Endodermal cell (in vitro differentiated cells): Measurements from ENCODE around the gene PABPN1L. TPM values are rescaled to one million over a fixed set of nuclear protein-coding genes. Genes with fewer than 3 reads are reported as not detected.
"Not testable (repeated sequence)": the region's sequence is repeated elsewhere in the genome, so short reads cannot be mapped to it uniquely, and the experiment has no call there.

Experiments used
- DNase-seq: peaks from one replicate; pipeline ENCODE4 v3.0.0-alpha.2; 2017
- H3K27ac ChIP-seq: 2 replicates; pipeline ENCODE4 v1.5.1; 2013; ENCODE audit warnings: mild to moderate bottlenecking, low read depth, low read length, moderate library complexity
- H3K27me3 ChIP-seq: 2 replicates; pipeline ENCODE4 v1.6.1; 2013; ENCODE audit warnings: mild to moderate bottlenecking, low read length, moderate library complexity; ENCODE audit not compliant: insufficient read depth, control insufficient read depth, poor library complexity, severe bottlenecking
- H3K36me3 ChIP-seq: 2 replicates; pipeline ENCODE4 v1.7.0; 2013; ENCODE audit warnings: mild to moderate bottlenecking, low read length, moderate library complexity; ENCODE audit not compliant: control insufficient read depth, insufficient read depth
- H3K4me1 ChIP-seq: one replicate; pipeline ENCODE4 v1.7.0; 2013; ENCODE audit warnings: low read length; ENCODE audit not compliant: control insufficient read depth, insufficient read depth
- H3K4me3 ChIP-seq: 2 replicates; pipeline ENCODE4 v1.5.1; 2013; ENCODE audit warnings: mild to moderate bottlenecking, low read length, moderate library complexity
- H3K9ac ChIP-seq: 2 replicates; pipeline ENCODE4 v1.6.1; 2013; ENCODE audit warnings: mild to moderate bottlenecking, low read length, moderate library complexity; ENCODE audit not compliant: poor library complexity, severe bottlenecking; ENCODE audit errors: extremely low read depth
- H3K9me3 ChIP-seq: 2 replicates; pipeline ENCODE4 v1.6.1; 2013; ENCODE audit warnings: mild to moderate bottlenecking, low read length, moderate library complexity; ENCODE audit not compliant: control insufficient read depth
- H3K27ac Mint-ChIP-seq: 2 replicates; pipeline ENCODE4 v1.8.0; 2020; ENCODE audit warnings: mixed read lengths
- H3K27me3 Mint-ChIP-seq: 2 replicates; pipeline ENCODE4 v1.8.0; 2021; ENCODE audit warnings: mild to moderate bottlenecking, mixed read lengths; ENCODE audit not compliant: insufficient read depth
- H3K36me3 Mint-ChIP-seq: 2 replicates; pipeline ENCODE4 v1.8.0; 2020; ENCODE audit warnings: low read depth, mixed read lengths
- H3K4me1 Mint-ChIP-seq: 2 replicates; pipeline ENCODE4 v1.8.0; 2020; ENCODE audit warnings: mixed read lengths
- H3K4me3 Mint-ChIP-seq: 2 replicates; pipeline ENCODE4 v1.8.0; 2020; ENCODE audit warnings: mild to moderate bottlenecking, moderate library complexity, mixed read lengths
- H3K9me3 Mint-ChIP-seq: 2 replicates; pipeline ENCODE4 v1.8.0; 2020; ENCODE audit warnings: mild to moderate bottlenecking, mixed read lengths
- CTCF ChIP-seq: fragments of 200-600 bp; sonication (generic); conservative IDR thresholded peaks from 2 replicates; pipeline ENCODE4 v1.5.0; 2021; ENCODE audit warnings: antibody characterized with exemption, mild to moderate bottlenecking
- WGBS, 2 experiments: methylation state at CpG; one replicate each; pipeline versions ENCODE4 v1.1.5 to v1.1.7; 2013; ENCODE audit warnings: missing lambda C conversion rate in 2 of 2, mixed read lengths in 1 of 2; ENCODE audit not compliant: insufficient coverage in 1 of 2, insufficient read length in 1 of 2; 5-methylcytosine and 5-hydroxymethylcytosine counted together
- total RNA-seq, 2 donors: library from RNA; stranded (reverse); fragmentation: NEBNext Ultra II Directional in 1 of 2; extraction: Animal tissue kit (Norgen Biotek cat#: 25700) in 1 of 2; gene quantifications; 2 replicates in 1 of 2; 3 replicates in 1 of 2; pipeline ENCODE4 v1.2.1, GENCODE V29; 2021

The PABPN1L gene
- total RNA-seq, 2 donors from 2014 or later = not detected

DNA sequence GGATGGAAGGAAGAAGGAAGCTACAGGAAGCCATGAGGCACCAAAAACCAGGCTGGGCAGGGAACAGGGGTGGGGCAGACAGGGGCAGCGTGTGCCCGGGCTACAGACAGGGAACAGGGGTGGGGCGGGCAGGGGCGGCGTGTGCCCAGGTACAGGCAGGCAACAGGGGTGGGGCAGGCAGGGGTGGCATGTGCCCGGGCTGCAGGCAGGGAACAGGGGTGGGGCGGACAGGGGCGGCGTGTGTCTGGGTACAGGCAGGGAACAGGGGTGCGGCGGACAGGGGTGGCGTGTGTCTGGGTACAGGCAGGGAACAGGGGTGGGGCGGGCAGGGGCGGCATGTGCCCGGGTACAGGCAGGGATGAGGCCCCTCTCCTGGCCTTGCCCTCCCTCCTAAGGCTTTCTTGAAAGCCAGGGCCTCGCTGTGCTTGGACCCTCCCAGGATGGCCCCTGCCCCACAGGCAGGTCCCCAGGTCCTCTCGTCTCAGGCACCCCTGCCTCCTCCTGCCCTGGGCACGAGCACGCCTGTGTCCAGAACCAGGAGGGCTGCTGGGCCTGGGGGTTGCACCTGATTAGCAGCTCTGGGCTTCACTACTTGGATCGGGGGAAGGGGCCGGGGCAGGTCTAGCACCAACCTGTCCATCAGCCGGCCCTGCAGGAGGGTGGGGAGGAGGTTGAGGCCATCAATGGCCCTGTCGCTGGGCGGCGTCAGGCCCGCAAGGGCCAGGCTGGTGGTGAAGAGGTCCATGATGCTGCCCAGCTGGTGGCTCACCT lies 40.2 kb downstream of the PABPN1L start:
- Mint-ChIP-seq H3K4me1 (no peaks in the 10 kb centered on the region), H3K36me3 (peaks cover 10% of the 10 kb centered on the region), H3K9me3 (no peaks in the 10 kb centered on the region), H3K27ac (no peak overlapping the region), H3K27me3 (no peaks in the 10 kb centered on the region), H3K4me3 (no peak overlapping the region)
- Histone ChIP-seq H3K4me3 (no peak overlapping the region), H3K27ac (no peak overlapping the region), H3K9ac (no peak overlapping the region), H3K27me3 (no peaks in the 10 kb centered on the region), H3K36me3 (no peaks in the 10 kb centered on the region), H3K4me1 (no peaks in the 10 kb centered on the region), H3K9me3 (no peaks in the 10 kb centered on the region)
- no peak for TF ChIP-seq CTCF
- 93 to 95% methylated on average over 11 to 26 of the region's 26 CpGs for WGBS, 2 experiments
- no peak for DNase-seq

GRCh38 chr16:88825146-88825545 lies 41.3 kb downstream of the PABPN1L start:
- H3K27ac ChIP-seq = no peak overlapping the region
- Mint-ChIP-seq H3K9me3 (no peaks in the 10 kb centered on the region), H3K27ac (no peak overlapping the region), H3K36me3 (peaks cover 10% of the 10 kb centered on the region), H3K27me3 (no peaks in the 10 kb centered on the region), H3K4me3 (no peak overlapping the region), H3K4me1 (no peaks in the 10 kb centered on the region)
- H3K36me3 ChIP-seq = no peaks in the 10 kb centered on the region
- no peak overlapping the region for H3K9ac ChIP-seq
- H3K27me3 ChIP-seq = no peaks in the 10 kb centered on the region
- no peak for DNase-seq
- H3K4me1 ChIP-seq = no peaks in the 10 kb centered on the region
- TF ChIP-seq CTCF = no peak
- 92% methylated on average over 12 of the region's 12 CpGs; no CpG with 5 or more reads in 1 of the 2 experiments for WGBS, 2 experiments
- no peak overlapping the region for H3K4me3 ChIP-seq
- H3K9me3 ChIP-seq = no peaks in the 10 kb centered on the region

DNA sequence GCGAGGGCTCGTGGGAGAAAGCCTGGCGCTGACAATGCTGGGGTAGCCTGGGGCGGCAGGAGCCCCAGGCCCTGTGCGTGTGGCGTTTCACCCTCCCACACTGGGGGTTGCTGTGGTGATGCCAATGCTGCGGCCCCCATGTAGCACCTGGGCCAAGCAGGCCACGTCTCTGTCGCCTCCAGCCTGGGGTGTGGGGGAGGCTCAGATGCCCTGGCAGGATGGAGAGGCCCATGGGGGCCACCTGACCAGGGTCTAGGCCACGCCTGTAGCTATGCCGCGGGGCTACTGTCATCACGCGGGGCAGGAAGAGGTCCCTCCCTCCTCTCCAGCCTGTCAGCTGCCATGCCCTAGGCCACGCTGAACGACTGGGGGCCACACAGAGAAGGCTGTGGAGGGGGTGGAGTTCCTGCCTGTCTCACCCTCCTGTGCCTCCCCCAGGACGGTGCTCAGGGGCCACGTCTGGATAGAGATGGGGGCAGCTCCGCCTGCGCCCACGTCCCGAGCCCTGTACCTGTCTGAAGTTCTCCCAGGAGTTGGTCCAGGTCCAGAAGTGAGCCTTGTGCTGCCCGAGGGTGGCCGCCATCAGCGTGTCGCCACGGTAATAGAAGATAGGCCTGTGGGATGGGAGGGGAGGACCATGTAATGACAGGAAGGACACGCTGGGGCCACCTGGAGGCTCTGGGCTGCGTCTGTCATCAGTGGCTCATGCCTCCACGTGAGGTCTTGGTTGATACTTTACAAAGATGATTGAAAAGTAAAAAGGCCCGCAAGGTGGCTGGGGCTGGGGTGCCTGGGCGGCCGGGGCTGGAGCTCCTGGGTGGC lies 42.0 kb downstream of the PABPN1L start:
- WGBS, 2 experiments = 91 to 97% methylated on average over 24 to 33 of the region's 33 CpGs
- Histone ChIP-seq H3K9me3 (no peaks in the 10 kb centered on the region), H3K27me3 (no peaks in the 10 kb centered on the region), H3K9ac (no peak overlapping the region), H3K4me1 (no peaks in the 10 kb centered on the region), H3K27ac (no peak overlapping the region), H3K4me3 (no peak overlapping the region), H3K36me3 (no peaks in the 10 kb centered on the region)
- Mint-ChIP-seq H3K4me3 (no peak overlapping the region), H3K36me3 (peaks cover 10% of the 10 kb centered on the region), H3K4me1 (no peaks in the 10 kb centered on the region), H3K27ac (no peak overlapping the region), H3K9me3 (no peaks in the 10 kb centered on the region), H3K27me3 (no peaks in the 10 kb centered on the region)
- DNase-seq = no peak
- no peak for TF ChIP-seq CTCF

DNA sequence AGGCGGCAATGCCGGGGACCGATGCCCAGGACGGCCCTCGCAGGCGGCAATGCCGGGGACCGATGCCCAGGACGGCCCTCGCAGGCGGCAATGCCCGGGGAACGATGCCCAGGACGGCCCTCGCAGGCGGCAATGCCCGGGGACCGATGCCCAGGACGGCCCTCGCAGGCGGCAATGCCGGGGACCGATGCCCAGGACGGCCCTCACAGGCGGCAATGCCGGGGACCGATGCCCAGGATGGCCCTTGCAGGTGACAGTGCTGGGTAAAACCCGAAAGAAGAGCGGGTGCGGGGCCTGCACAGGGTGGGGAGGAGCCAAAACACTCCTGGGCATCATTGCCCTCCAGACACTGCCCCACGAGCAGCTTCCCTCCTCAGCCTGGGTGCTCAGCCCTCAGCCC lies 42.8 kb downstream of the PABPN1L start:
- not testable (repeated sequence) for H3K9me3 ChIP-seq, H3K4me1 Mint-ChIP-seq, H3K27ac Mint-ChIP-seq, H3K9ac ChIP-seq, H3K4me3 ChIP-seq, H3K27ac ChIP-seq, H3K9me3 Mint-ChIP-seq, H3K27me3 ChIP-seq, H3K4me1 ChIP-seq, DNase-seq, H3K27me3 Mint-ChIP-seq, H3K36me3 ChIP-seq, H3K4me3 Mint-ChIP-seq, H3K36me3 Mint-ChIP-seq
- 93 to 97% methylated on average over 13 to 28 of the region's 31 CpGs for whole genome bisulfite sequencing, 2 experiments
